Uterus (tissue), 2 donors: Measurements from ENCODE around the gene STEAP1.

ENCODE experiments used
- CTCF ChIP-seq, 4 experiments: fragments of 200-600 bp in 2 of 4; fragments of 450-650 bp in 2 of 4; sonication (generic) in 2 of 4; IDR thresholded peaks; one replicate each; pipeline ENCODE4 v1.5.1; 2016 to 2019; ENCODE audit warnings: antibody characterized with exemption in 4 of 4, mild to moderate bottlenecking in 2 of 4, moderate library complexity in 1 of 4
- POLR2A ChIP-seq, 2 donors: fragments of 450-650 bp; IDR thresholded peaks; one replicate each; pipeline ENCODE4 v1.6.1; 2016; ENCODE audit warnings: antibody characterized with exemption in 2 of 2, mild to moderate bottlenecking in 1 of 2, moderate library complexity in 1 of 2

- TF ChIP-seq CTCF (IDR thresholded peaks at IDR 0.05) (no peak), POLR2A (IDR thresholded peaks at IDR 0.05) (no peak)
Observed at GRCh38 chr7:90172121-90172520, 17.9 kb downstream of the STEAP1 start.
